Choroid plexus epithelial cell (primary cell): ENCODE results near the gene LIPC.

Experiments
- DNase-seq: peaks from one replicate; pipeline ENCODE4 v3.0.0-alpha.2; 2010; ENCODE audit warnings: low read depth
- H3K4me3 ChIP-seq: 2 replicates; pipeline ENCODE4 v1.5.1; 2011; ENCODE audit warnings: low read depth, mild to moderate bottlenecking, control low read depth, low read length, moderate library complexity
- TF ChIP-seq, protein P1 (sequence below): conservative IDR thresholded peaks from 2 replicates; pipeline ENCODE4 v1.5.1; 2011; ENCODE audit warnings: low read depth, mild to moderate bottlenecking, control low read depth, inconsistent platforms, low read length, moderate library complexity

Gene LIPC

DNA sequence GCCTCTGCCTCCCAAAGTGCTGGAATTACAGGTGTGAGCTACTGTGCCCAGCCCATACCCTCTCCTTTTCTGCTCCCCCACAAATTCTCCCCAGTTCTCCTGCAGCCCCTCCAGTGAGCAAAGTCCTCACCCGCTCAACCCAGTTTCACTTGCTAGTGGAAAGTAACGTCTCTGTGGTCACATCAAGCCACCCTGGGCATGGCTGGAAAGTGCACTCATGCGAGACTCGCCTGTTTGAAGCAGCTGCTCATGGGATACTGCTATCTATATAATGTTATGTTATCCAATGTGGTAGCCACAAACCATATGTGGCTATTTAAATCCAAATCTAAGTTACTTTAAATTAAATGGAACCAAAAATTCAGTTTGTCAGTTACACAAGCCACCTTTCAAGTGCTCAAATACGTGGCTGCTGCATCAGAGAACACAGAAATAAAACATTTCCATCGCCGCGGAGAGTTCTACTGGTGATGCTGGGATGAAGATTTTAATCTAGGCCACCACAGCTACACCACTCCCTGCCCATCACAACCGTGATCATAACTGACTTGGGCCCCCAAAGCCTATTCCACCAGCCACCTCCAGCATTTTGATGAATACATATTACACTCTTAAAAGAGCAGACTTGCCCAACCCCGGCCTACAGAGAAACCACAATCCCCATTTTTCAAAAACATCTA is 119.4 kb downstream of the LIPC start:
- H3K4me3 ChIP-seq = no peak overlapping the region
- TF ChIP-seq, protein P1, sequence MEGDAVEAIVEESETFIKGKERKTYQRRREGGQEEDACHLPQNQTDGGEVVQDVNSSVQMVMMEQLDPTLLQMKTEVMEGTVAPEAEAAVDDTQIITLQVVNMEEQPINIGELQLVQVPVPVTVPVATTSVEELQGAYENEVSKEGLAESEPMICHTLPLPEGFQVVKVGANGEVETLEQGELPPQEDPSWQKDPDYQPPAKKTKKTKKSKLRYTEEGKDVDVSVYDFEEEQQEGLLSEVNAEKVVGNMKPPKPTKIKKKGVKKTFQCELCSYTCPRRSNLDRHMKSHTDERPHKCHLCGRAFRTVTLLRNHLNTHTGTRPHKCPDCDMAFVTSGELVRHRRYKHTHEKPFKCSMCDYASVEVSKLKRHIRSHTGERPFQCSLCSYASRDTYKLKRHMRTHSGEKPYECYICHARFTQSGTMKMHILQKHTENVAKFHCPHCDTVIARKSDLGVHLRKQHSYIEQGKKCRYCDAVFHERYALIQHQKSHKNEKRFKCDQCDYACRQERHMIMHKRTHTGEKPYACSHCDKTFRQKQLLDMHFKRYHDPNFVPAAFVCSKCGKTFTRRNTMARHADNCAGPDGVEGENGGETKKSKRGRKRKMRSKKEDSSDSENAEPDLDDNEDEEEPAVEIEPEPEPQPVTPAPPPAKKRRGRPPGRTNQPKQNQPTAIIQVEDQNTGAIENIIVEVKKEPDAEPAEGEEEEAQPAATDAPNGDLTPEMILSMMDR = no peak
- DNase-seq = no peak

DNA sequence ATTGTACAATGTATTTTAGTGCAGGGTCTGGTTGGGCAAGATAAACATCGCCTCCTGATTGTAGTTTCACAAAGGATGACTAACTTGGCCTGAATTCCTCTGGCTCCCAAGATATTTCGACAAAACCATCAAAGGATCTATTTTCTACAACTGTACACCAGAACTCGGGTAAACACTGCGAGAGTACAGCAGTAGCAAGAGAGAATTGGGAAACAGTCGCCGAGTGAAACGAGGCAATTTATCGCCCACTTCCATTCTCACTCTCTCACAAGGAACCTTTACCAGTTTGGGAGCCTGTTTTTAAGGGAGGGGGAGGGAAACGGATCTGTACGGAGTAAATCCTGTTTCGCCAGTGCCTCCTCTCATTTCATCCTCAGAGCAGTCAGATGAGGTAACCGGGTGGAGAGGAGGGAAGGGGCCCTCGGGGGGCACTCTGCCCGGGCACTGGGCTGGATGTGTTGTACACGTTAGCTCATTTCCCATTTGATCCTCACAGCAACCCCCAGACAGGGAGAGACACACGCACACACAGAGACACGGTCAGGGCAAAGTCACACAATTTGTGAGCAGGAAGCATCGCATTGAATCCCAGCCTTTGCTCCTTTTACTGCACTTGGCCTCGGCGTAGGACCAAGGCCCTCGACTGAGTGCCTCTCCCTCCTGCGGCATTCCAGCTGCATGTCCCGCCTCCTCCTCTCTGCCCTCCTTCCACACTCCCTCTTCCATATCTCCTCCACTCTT is 120.1 kb downstream of the LIPC start:
- peak; percentile 97 for DNase-seq
- H3K4me3 ChIP-seq = peak overlapping the region; percentile 17
- TF ChIP-seq, protein P1 = no peak

DNA sequence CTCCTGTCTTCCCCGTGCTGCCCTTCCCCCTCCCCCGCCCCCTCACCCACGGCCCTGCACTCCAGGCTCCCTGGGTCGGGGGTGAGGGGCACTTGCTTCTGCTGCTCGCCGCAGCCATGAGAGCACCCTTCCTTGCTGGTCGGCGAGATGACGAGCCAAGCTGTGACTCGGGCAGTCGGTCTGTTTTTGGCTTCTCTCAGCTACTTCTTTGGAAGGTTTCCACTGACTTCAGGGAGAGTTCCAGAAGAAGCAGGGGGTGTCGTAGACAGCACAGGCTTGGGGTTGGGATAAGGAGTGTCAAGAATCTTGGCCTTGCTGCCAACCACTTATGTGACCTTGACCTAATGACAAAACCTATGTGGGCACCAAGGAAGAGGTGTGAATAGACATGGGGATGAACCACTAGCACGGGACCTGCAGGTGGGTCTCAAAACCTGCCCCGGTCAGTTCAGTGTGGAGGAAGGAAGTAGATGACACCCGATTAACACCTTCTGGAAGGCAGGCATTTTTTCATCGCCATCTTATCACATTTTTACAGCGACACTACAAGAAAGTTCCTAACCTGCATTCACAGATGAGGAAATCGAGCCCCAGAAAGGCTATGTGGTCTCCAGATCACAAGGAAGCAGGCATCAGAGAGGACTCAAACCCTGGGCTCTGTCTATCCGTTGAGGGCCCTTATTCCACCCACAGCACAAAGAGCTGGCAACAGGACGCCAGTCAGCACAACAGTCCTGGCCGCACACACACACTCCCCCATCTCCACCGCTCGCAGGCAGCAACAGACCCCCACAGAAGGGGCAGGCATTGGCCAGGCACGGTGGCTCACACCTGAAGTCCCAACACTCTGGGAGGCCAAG is 120.9 kb downstream of the LIPC start:
- DNase-seq = no peak
- TF ChIP-seq, protein P1 = no peak
- H3K4me3 ChIP-seq = no peak overlapping the region

DNA sequence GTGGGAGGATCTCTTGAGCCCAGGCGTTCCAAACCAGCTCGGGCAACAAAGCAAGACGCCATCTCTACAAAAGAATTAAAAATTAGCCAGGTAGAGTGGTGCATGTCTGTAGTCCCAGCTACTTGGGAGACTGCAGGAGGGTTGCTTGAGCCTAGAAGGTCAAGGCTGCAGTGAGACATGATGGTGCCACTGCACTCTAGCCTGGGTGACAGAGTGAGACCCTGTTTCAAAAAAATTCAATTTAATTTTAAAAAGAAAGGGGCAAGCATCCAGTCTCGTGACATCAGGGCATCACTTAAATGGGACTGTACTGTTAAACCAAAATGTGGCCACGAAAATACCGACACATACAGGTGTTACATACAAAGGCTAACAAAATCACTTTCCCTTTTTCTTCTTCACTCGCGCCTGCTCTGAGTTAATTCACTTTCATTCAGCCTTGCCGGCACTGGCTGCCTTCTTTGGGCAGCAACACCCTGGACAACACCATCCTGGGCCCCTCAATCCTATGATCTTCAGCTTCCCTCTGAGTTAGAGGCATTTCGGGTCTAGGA is 121.7 kb downstream of the LIPC start:
- no peak overlapping the region for H3K4me3 ChIP-seq
- TF ChIP-seq, protein P1 = no peak
- DNase-seq = no peak

DNA sequence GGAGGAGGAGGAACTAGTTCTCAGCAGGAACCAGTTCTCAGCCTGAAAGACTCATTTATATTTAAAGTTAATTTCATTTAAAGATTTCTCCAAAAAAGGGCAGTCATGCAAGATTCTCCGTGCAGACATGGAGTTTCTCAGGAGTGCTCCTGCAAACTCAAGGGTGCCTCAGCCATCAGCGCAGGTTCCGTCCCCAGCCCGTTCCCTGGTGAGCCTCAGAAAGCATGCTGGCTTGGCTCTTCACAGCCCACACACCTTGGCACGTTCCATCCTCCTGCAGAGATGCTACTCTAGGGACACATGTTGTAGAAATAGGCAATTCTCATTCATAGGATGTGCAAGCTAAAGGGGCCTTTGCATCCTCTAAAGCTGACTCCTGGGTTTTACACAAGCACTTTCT is 123.0 kb downstream of the LIPC start:
- H3K4me3 ChIP-seq = no peak overlapping the region
- TF ChIP-seq, protein P1 = no peak
- DNase-seq = no peak

DNA sequence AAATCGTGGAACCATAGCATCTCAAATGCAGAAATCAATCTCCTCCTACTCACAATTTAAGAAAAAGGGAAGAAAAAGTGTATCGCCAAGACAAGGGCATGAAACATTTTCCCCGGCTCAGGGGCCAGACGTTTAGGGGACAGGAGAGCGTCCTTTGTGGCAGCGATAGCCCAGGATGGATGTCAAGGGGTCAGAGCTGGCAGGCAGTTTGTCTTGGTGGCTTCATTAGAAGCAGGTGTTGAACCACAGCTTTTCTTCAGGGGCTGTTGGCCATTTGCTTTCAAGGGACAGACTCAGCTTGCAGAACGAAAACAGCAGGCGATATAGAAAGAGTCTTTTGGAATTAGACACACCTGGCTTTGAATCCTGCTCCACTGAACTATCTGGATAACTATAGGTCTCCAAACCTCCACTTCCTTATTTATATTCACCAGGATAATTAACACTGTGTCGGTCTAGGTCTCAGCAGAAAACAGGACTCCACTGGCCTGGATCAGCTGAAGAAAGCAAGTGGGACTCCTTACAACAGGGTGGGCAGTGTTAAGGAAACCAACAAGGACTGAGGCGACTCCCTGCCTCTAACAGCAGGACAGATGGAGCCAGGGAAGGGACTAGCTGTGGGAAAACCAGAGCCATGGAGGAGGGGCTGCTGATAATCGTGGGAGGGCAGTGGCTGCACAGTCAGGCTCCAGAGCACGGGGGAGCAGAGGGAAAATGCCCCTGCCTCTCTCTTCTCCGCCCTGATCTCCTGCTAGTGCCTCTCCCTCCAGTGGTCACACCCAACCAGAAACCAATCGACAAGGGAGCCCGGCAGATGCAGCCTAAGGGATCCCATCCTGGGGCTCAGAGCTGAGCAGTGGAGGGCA is 123.6 kb downstream of the LIPC start:
- TF ChIP-seq, protein P1 = no peak
- H3K4me3 ChIP-seq = no peak overlapping the region
- no peak for DNase-seq
